ENCODE data around the gene CLCN7.
"Not testable (repeated sequence)": the region's sequence is repeated elsewhere in the genome, so short reads cannot be mapped to it uniquely, and the experiment has no call there.

CLCN7 gene

GRCh38 chr16:1446296-1447080, 28.3 kb downstream of the CLCN7 start:
- DNase-seq (ENCODE audit: low read depth in 3 of 3) = no peak

DNA sequence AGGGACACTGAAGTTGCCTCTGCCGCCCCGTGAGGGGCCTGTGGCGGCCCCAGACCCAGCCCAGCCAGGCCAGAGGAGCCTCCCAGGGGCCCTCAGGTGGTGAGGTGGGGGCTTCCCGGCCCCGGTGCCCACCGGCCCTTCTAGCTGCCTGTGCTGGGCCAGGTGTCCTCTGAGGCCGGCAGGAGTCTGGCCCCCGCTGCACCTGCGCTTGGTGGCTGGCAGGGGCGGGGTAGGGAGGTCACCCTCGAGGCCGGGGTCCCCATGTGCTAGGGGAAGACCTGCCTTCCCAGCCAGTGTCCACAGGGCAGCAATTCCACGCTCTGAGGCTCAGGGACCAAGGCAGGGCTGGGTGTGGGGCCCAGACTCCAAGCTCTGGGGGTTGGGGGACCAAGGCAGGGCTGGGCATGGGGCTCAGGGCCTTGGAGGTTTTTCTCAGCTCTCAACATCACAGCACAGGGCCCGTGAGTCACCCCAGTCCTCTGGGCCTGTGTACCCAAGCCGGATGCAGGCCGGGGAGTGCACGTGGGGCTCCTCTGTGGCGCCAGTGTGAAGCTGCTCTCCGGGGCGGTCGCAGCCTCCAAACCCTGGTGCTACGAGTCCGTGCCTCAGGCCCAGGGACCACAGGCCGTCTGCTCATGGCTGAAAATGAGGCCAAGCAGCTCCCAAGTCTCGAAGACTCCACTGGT, 29.2 kb downstream of the CLCN7 start:
- DNase-seq (ENCODE audit: low read depth in 3 of 3) = no peak

GRCh38 chr16:1444730-1445517, 29.9 kb downstream of the CLCN7 start:
- DNase-seq (ENCODE audit: low read depth in 3 of 3) = no peak

DNA sequence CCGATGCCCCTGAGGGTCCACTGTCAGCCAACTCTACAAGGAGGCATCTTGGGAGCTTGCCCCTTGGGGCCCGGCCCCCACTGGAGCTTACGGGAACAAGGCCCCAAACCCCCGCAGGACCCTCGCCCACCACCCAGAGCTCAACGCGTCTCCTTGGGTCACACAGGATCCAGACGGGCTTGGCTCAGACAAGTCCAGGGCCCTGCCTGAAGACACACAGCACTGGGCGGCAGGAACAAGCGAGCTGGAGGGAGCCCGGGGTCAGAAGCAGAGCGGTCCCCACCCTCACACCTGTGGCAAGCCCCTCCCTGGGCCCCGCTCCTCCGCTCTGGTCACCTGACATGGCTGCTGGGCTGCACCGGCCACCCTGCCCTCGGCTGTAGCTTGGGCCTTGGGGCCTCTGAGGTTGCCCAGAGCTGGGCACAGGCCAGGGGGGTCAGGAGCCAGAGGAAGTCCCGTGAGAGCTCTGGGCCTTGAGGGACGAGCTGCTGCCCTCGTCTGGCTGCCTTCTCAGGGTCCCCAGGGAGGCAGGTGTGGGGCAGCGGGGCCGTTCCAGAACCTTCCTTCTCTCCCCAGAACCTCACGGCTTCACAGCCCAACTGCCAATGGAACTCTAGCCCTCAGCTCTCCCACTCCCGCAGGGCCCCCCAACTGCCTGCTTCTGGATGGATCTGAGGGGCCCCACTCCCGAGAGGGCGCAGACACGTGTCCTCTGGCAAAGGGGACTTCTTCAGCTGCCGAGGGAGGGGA, 30.7 kb downstream of the CLCN7 start, which contains the start of gene CCDC154:
CCDC154 (minus strand) TSS at position 577 of the 750 bp plus-strand sequence; CDS start at position 343, 234 bp downstream.
- no peak for DNase-seq (ENCODE audit: low read depth in 3 of 3)

DNA sequence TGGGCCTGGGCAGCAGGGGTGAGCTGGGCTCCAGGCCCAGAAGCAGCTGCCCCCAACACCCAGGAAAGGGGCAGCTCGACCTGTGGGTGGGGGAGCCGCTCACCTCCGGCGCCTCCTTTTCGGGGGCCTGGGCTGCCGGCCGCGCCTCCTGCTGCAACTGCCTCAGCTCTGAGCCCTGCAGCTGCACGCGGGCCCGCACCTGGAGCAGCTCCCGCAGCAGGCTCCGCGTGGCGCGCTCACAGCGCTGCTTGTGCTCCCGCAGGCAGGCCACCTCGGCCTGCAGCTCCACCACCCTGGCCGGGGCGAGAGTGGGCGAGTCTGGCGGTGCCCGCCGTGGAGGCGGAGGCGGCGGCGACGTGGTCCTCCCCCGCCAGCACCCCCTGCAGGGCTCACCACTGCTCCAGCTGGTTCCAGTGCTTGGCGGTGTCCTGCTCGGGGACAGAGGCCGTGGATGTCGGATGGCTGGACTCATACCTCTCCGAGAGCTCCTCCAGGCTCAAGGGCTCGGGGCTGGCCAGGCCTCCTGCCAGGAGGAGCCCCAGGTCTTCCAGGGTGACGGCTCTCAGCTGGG, 31.3 kb downstream of the CLCN7 start:
- no peak for DNase-seq (ENCODE audit: low read depth in 3 of 3)

DNA sequence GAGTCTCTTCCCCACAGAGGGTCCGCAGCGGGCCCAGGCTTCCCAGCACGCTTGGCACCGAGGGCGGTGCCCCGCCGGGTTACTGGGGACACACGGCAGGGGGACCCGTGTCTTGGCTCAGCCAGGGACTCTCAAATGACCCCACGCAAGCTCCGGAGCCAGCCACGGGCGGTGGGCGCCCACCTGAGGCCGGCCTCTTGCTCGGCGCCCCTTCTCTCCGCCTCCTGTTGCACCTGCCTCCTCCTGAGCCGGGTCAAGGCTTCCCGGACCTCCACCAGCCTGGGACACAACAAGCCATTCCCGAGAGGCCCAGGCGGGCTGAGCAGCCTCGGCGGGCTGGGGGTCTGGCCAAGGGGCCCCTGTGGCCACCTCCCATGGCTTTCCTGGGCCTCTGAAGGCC, 32.1 kb downstream of the CLCN7 start:
- DNase-seq (ENCODE audit: low read depth in 3 of 3) = no peak

GRCh38 chr16:1441391-1441829, 33.4 kb downstream of the CLCN7 start:
- DNase-seq (ENCODE audit: low read depth in 3 of 3) = no peak

- DNase-seq (ENCODE audit: low read depth in 3 of 3) = not testable (repeated sequence)
Observed at GRCh38 chr16:1439699-1440074, 35.1 kb downstream of the CLCN7 start.

DNA sequence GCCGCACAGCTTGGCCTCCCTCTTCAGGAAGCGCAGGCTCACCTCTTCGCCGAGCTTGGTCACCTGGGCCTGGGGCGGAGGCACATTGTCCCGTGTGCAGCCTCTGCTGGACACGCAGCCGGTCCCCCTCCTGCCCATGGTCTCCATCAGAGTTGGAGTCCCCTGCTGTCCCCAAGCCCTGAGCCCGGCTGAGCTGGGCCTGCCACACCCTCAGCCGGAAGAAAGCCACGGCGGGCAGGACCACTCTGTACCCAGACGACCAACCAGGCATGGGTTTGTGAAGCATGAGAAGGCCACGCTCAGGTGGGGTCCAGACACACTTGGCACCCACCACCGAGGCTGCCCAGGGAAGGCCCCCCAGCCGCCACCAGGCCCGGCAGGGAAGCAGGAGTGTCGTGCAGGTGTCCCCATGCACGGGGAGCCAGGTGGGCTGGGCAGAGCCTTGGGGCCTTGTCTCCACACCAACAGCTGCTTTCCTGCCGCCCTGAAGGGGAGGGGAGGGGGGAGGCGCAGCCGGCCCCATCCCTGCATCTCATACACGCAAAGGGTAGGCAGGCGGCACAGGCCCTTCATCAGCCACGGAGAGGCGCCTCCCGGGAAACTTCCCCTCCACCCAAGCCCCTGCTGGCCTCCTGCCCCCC, 35.6 kb downstream of the CLCN7 start:
- DNase-seq (ENCODE audit: low read depth in 3 of 3) = no peak

DNA sequence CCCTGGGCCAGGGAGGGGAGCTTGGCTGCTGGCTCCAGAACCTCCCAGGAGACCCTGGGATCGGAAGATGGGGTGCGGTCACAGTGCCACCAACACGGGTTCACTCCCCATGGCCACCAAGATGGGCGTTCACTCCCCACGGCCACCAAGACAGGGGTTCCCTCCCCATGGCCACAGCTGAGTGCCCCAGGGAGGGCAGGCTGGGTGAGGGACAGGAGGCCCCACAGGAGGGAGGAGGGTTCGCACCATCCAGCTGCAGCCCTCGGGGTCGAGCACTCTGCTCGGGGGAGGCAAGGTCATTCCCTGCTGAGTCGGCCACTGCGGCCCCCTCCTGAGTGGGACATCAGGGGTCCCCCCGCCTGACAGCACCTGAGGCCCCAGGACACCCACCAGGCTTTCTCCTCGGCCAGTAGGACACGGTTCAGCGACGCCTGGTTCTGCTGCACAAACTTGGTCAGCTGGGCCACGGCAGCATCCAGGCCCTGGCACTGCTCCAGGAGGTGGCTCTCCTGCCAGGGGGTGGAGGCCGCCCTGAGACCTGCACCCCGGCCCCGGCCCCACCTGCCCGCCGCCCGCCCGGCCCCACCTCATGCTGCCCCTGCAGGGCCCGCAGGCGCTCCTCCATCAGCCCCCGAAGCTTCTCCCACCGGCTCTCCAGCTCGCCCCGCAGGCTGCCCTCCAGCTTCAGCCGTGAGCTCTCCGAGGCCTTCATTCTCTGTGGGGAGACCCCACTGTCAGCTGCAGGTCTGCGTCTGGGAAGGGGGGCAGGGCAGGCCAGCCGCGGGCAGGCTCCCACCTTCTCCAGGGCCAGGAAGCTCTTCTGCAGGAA, 36.4 kb downstream of the CLCN7 start:
- no peak for DNase-seq (ENCODE audit: low read depth in 3 of 3)

DNA sequence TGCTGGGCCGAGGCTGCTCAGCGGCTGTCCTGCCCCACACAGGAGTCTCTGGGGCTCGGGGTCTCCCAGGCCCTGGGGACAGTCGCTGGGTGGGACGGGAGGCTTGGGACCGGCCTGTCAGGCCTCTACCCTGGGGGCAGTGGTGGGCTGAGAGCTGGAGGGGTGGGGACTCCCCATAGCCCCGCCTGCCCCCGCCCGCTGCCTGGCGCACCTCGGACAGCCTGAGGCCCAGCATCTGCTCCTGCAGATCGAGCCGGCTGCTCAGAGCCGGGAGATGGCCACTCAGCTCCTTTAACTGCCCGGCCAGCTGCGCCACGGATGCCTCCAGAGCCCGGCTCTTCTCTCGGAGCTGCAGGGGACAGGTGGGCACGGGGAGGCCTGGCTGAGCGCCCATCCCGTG, 37.2 kb downstream of the CLCN7 start:
- DNase-seq (ENCODE audit: low read depth in 3 of 3) = no peak

DNA sequence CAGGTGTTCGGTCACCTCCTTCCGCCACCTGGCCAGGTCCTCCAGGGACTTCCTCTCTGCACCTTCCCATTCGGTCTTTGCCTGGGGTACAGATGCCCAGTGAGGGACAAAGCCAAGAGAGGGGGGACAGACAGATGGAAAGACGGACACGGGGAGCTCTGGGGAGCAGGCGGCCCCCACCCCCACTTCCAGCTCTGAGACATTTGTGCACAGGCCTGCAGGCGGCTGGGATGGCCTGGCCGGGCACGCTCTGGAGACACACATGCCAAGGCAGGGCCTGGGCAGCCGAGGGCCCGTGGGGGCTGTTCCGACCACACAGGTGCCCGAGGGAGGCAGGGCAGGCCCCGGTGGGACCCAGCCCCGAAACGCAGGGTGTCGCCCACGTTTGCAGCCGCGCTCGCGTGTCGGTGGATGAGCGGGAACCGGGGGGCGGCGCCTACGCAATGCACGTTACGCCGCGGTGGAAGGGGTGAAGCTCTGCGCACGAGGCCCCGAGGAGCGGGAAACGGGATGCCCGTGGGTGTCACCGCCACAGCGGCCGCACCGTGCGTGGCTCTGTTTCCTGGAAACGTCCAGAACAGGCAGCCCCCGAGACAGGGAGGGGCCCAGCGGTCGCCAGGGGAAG, 38.0 kb downstream of the CLCN7 start:
- no peak for DNase-seq (ENCODE audit: low read depth in 3 of 3)

GRCh38 chr16:1435921-1436697, 38.7 kb downstream of the CLCN7 start:
- DNase-seq (ENCODE audit: low read depth in 3 of 3) = no peak

DNA sequence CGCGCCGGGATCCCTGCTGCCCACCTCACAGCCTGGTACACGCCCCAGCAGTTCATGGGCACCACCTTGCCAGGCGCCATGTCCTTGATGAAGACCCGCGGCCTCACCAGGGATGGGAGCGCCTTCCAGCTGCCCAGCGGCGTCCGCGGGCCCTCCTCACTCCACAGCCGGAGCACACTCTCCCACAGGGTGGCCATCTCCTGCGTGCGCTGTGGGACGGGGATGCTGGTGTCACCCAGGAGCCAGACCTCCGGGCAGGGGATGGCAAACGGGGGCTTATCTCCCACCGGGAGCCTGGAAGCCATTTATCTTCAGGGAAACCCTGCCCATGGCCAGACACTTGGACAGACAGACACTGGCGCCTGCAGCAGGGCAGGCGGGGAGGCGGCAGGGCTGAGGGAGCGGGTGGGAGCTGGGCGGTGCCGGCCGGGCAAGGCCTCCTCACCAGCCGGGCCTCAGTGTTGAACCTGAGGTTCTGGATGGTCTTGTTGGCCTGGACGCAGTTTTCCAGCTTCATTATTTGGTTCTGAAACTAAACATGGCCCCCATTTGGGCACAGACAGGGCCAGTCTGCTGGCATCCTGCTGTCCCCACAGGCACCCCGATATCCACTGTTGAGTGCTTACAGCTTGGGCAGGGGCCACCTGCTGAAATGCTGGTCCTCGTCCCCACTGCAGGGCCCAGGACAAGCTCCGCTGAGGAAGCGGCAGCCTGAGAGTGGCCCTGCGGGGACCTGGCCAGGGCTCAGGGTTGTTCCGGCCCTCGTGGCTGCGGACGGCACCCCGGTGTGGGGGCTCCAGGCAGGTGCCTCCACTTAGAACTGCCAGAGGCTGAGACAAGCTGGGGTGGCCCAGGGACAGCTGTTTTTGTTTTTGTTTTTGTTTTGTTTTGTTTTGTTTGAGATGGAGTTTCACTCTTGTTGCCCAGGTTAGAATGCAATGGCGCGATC, 39.9 kb downstream of the CLCN7 start:
- DNase-seq (ENCODE audit: low read depth in 3 of 3) = no peak

DNA sequence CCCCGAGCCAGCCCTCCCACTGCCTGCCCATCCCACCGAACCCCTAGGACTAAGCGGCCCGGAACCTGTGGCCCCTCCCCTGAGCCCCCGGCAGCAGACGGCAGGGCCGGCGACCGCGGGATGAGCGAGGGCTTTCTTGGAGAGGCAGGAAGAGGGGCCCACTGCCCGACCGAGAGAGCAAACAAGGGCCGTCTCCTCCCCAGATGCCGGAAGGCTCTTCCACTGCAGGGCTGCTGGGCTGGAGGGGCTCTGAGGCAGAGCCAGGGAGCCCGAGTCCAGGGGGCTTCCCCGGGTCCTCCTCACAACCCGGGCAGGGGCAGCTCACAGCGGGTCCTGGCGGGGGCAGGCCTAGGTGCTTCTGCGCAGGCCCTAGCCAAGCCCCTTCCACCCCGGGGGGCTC, 41.1 kb downstream of the CLCN7 start:
- DNase-seq (ENCODE audit: low read depth in 3 of 3) = no peak

DNA sequence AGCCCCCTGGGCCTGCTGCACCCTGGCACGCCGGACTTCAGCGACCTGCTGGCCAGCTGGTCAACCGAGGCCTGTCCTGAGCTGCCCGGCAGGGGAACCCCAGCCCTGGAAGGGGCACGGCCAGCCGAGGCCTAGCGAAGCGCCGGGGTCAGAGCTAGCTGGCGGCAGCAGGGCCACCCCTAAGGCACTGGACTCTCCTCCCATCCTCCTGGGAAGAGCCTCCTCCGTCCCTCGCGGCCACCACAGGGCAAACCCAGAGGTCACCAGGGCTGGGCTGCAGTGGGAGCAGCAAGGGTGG, 41.6 kb downstream of the CLCN7 start:
- no peak for DNase-seq (ENCODE audit: low read depth in 3 of 3)

- no peak for DNase-seq (ENCODE audit: low read depth in 3 of 3)
Observed at GRCh38 chr16:1432388-1433262, 42.2 kb downstream of the CLCN7 start.
